Vagina (tissue), 2 donors: ENCODE results near the gene SLC23A1.
"Not testable (repeated sequence)": the region's sequence is repeated elsewhere in the genome, so short reads cannot be mapped to it uniquely, and the experiment has no call there.

Experiments
- CTCF ChIP-seq, 3 experiments: fragments of 450-650 bp in 2 of 3; fragments of 200-600 bp in 1 of 3; sonication (generic) in 1 of 3; IDR thresholded peaks; one replicate each; pipeline ENCODE4 v1.5.1; 2017 to 2019; ENCODE audit warnings: antibody characterized with exemption in 3 of 3, mild to moderate bottlenecking in 2 of 3, moderate library complexity in 2 of 3
- POLR2A ChIP-seq, 2 donors: fragments of 450-650 bp; IDR thresholded peaks; one replicate each; pipeline ENCODE4 v1.6.1; 2017; ENCODE audit warnings: antibody characterized with exemption in 2 of 2, mild to moderate bottlenecking in 2 of 2, moderate library complexity in 2 of 2
- POLR2AphosphoS5 ChIP-seq, 2 donors: sonication (generic); formaldehyde crosslinking; IDR thresholded peaks; one replicate each; pipeline ENCODE4 v1.9.0; 2017; ENCODE audit warnings: antibody characterized with exemption in 2 of 2, mild to moderate bottlenecking in 2 of 2, low read depth in 1 of 2; ENCODE audit not compliant: insufficient read depth in 1 of 2

DNA sequence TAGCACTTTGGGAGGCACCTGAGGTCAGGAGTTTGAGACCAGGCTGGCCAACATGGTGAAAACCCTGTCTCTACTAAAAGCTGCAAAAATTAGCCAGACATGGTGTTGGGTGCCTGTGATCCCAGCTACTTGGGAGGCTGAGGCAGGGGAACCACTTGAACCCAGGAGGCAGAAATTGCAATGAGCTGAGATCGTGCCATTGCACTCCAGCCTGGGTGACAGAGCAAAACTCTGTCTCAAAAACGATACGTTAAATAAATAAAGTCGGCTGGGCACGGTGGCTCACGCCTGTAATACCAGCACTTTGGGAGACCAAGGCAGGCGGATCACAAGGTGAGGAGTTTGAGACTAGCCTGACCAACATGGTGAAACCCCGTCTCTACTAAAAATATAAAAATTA, 27.2 kb downstream of the SLC23A1 start:
- not testable (repeated sequence) for TF ChIP-seq CTCF (IDR thresholded peaks at IDR 0.05); POLR2A (IDR thresholded peaks at IDR 0.05); POLR2AphosphoS5 (IDR thresholded peaks at IDR 0.05; ENCODE audit: insufficient read depth in 1 of 2, low read depth in 1 of 2)
